Left lung (tissue), 10 donors: ENCODE data around the gene TTPAL. TPM values are rescaled to one million over a fixed set of nuclear protein-coding genes. Genes with fewer than 3 reads are reported as not detected.
A peak's percentile ranks its signal among the peaks of the same experiment; 100 is the strongest.

Experiments
- ATAC-seq: fragments of 200-7000 bp; cut with Tn5 transposase; one replicate; pipeline ENCODE4 v1.9.1; 2020; ENCODE audit warnings: moderate library complexity
- DNase-seq, 4 donors: peaks; one replicate each; pipeline ENCODE4 v3.0.0-alpha.2; 2013 to 2020
- H3K27ac ChIP-seq, 2 donors: fragments of 200-600 bp; sonication (generic) in 1 of 2; one replicate each; pipeline versions ENCODE4 v1.5.0 to v1.8.0; 2020 to 2021
- H3K27me3 ChIP-seq, 2 donors: fragments of 200-600 bp; sonication (generic) in 1 of 2; one replicate each; pipeline versions ENCODE4 v1.5.0 to v1.8.0; 2020 to 2021
- H3K36me3 ChIP-seq, 2 donors: fragments of 200-600 bp; sonication (generic) in 1 of 2; one replicate each; pipeline versions ENCODE4 v1.5.0 to v1.8.0; 2020 to 2021
- H3K4me1 ChIP-seq, 2 donors: fragments of 200-600 bp; one replicate each; pipeline ENCODE4 v1.8.0; 2021
- H3K4me3 ChIP-seq, 2 donors: fragments of 200-600 bp; sonication (generic) in 1 of 2; one replicate each; pipeline versions ENCODE4 v1.5.0 to v1.8.0; 2020 to 2021; ENCODE audit warnings: mild to moderate bottlenecking in 1 of 2
- H3K9me3 ChIP-seq, 2 donors: fragments of 200-600 bp; sonication (generic) in 1 of 2; one replicate each; pipeline versions ENCODE4 v1.5.0 to v1.8.0; 2020 to 2021
- intact Hi-C, 2 donors: fragments of 100-400 bp; cut with DNase I; formaldehyde crosslinking; loops; one replicate each; pipeline versions ENCODE4 v1.11.2 to v1.14.2; 2022
- polyA plus RNA-seq, 6 donors: library from polyadenylated mRNA; unstranded; fragments of 120-200 nt; gene quantifications; one replicate each; pipeline ENCODE4 v1.2.1, GENCODE V29; 2013; ENCODE audit not compliant: insufficient read length in 6 of 6
- total RNA-seq, 2 donors: library from RNA; stranded (reverse); fragmentation: NEBNext Ultra II Directional; extraction: Animal tissue kit (Norgen Biotek cat#: 25700); gene quantifications; one replicate each; pipeline ENCODE4 v1.2.1, GENCODE V29; 2021
- TF ChIP-seq, protein P1 (sequence below), 2 donors: fragments of 200-600 bp; sonication (generic) in 1 of 2; IDR thresholded peaks; one replicate each; pipeline versions ENCODE4 v1.5.0 to v1.8.0; 2021; ENCODE audit warnings: antibody characterized with exemption in 2 of 2
- donor health status: DM: no; HTN: yes; CAD: no.
- donor health status: DM: no; HTN: no; CAD: no.

Gene TTPAL
- total and polyA plus RNA-seq, 8 donors, result 9.0 to 15.1 (median 11.7) TPM

DNA sequence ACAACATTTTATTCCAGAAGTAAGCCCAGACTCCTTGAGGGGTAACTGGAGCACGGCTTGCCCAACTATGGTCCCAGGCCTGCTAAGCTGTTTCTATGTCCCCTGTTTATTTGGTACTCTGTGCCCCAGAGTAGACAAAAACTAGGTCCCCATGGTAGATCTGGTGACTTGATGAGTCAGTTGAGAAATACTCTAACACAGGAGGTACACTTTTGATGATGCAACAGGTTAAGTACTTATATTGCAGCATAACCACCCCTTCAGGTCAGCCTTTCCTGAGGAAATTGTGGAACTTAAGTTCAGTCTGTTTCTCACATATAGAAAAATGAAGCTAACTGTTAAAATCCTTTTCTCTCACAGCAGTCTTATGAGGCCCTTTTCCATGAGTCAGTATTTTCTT lies 19.6 kb downstream of the TTPAL start:
- TF ChIP-seq, protein P1, sequence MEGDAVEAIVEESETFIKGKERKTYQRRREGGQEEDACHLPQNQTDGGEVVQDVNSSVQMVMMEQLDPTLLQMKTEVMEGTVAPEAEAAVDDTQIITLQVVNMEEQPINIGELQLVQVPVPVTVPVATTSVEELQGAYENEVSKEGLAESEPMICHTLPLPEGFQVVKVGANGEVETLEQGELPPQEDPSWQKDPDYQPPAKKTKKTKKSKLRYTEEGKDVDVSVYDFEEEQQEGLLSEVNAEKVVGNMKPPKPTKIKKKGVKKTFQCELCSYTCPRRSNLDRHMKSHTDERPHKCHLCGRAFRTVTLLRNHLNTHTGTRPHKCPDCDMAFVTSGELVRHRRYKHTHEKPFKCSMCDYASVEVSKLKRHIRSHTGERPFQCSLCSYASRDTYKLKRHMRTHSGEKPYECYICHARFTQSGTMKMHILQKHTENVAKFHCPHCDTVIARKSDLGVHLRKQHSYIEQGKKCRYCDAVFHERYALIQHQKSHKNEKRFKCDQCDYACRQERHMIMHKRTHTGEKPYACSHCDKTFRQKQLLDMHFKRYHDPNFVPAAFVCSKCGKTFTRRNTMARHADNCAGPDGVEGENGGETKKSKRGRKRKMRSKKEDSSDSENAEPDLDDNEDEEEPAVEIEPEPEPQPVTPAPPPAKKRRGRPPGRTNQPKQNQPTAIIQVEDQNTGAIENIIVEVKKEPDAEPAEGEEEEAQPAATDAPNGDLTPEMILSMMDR (IDR thresholded peaks at IDR 0.05), result no peak
- intact Hi-C loops, result no loop called here
- peaks cover 0 to 99% of the 10 kb centered on the region in 2 donors for H3K36me3 ChIP-seq
- ATAC-seq (peak; percentile 77), DNase-seq (no peak)
- no peaks in the 10 kb centered on the region for H3K27me3 ChIP-seq
- H3K4me3 ChIP-seq, result no peak overlapping the region
- H3K9me3 ChIP-seq, result no peaks in the 10 kb centered on the region
- H3K27ac ChIP-seq, result peak overlapping the region; percentile 67 to 80
- peaks cover 0 to 23% of the 10 kb centered on the region in 2 donors for H3K4me1 ChIP-seq

DNA sequence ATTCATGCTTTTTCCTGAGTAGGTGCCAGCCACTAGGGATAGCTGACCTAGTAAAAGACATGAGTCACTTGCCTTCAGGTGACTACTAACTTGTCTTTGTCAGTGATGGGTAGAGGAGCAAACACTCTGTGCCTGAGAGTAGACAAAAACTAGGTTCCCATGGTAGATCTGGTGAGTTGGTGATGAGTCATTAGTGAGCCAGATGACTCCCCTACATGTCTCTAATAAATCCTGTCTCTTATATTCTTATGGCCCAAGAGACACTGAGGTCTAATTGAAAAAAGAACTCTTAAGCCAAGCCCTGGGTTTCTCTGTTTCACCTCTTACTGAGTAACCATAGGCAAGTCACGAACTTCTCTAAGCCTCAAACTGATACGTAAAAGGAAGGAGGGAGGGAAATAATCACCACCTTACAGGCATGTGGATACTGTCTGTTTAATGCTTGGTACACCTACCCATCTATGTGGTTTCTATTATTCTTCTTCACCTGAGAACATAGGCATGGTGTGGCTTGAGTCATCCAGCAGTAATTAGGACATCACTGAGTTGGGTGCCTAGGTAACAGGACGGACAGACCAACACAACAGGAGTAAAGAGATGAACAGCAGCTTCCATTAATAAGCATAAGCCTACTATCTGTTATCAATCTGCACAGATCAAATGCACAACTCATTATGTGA lies 20.3 kb downstream of the TTPAL start:
- intact Hi-C loops, result no loop called here
- Histone ChIP-seq H3K36me3 (peaks cover 0 to 99% of the 10 kb centered on the region in 2 donors), H3K4me1 (peaks cover 0 to 23% of the 10 kb centered on the region in 2 donors), H3K4me3 (no peak overlapping the region), H3K27me3 (no peaks in the 10 kb centered on the region), H3K27ac (peak overlapping the region; percentile 34 to 80), H3K9me3 (no peaks in the 10 kb centered on the region)
- ATAC-seq (peak; percentile 39), DNase-seq (no peak)
- TF ChIP-seq, protein P1 (IDR thresholded peaks at IDR 0.05), result no peak

DNA sequence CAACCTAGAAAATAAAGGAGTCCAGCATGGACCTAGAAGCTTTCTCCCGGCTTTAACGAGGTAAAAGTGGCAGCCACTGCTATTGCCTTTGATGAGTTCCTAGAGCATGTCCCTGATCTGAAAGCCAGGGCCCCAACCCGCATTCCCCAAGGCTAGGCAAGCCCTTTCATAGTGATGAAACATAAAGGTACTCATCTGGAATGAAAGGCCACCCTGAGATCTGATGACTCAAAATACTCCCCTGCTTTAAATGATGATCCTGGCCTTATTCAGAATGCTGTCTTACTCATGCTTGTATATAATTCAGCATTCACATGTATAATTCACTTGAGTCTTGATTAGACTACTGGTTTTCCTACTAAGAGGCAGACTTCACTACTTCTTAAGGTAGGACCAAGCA lies 21.3 kb downstream of the TTPAL start:
- H3K27me3 ChIP-seq, result no peaks in the 10 kb centered on the region
- intact Hi-C loops, result no loop called here

GRCh38 chr20:44497761-44498160 lies 22.1 kb downstream of the TTPAL start:
- H3K36me3 ChIP-seq, result peaks cover 0 to 99% of the 10 kb centered on the region in 2 donors
- H3K27me3 ChIP-seq, result no peaks in the 10 kb centered on the region
- intact Hi-C loops, result no loop called here
- no peak overlapping the region for H3K4me3 ChIP-seq
- H3K9me3 ChIP-seq, result no peaks in the 10 kb centered on the region
- H3K4me1 ChIP-seq, result peaks cover 0 to 23% of the 10 kb centered on the region in 2 donors
- H3K27ac ChIP-seq, result no peak overlapping the region
- TF ChIP-seq, protein P1 (IDR thresholded peaks at IDR 0.05), result no peak
- no peak for DNase-seq
- ATAC-seq, result no peak

More for the DNA sequence above, 21.3 kb downstream of the TTPAL start:
- DNase-seq, result no peak
- no peak for ATAC-seq
- no peak overlapping the region for H3K4me3 ChIP-seq
- H3K4me1 ChIP-seq, result peaks cover 0 to 23% of the 10 kb centered on the region in 2 donors
- TF ChIP-seq, protein P1 (IDR thresholded peaks at IDR 0.05), result no peak
- peak overlapping the region in 1 of 2 donors; percentile 80 for H3K27ac ChIP-seq
- H3K36me3 ChIP-seq, result peaks cover 0 to 99% of the 10 kb centered on the region in 2 donors
- H3K9me3 ChIP-seq, result no peaks in the 10 kb centered on the region

DNA sequence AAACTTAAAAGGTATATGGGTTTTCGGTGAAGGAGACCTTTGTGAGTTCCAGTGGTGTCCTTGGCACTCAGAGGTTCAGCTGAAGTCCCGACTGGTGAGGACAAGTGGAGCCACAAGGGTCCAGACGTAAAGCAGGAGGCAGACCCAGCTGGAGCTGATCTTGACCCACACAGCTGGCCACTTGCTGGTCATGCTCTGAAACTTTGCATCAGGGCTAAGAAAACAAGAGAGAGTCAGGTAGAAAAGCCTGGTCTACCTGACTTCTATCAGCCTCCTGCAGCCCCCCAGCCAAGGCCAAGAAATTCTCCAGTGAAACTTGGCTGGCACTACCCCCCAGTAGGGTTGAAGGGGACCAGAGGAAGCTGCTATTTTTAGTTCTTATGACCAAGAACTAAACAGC lies 24.5 kb downstream of the TTPAL start:
- H3K4me3 ChIP-seq, result no peak overlapping the region
- H3K36me3 ChIP-seq, result peaks cover 0 to 100% of the 10 kb centered on the region in 2 donors
- intact Hi-C loops, result no loop called here
- H3K9me3 ChIP-seq, result no peaks in the 10 kb centered on the region
- TF ChIP-seq, protein P1 (IDR thresholded peaks at IDR 0.05), result no peak
- no peak overlapping the region for H3K27ac ChIP-seq
- ATAC-seq, result no peak
- no peaks in the 10 kb centered on the region for H3K27me3 ChIP-seq
- DNase-seq, result no peak
- peaks cover 0 to 12% of the 10 kb centered on the region in 2 donors for H3K4me1 ChIP-seq
